GM19025 (cell line): Measurements from ENCODE around the gene SNRNP27.
"Not testable (repeated sequence)": the region's sequence is repeated elsewhere in the genome, so short reads cannot be mapped to it uniquely, and the experiment has no call there.

ENCODE experiments used
- ATAC-seq: cut with Tn5 transposase; IDR thresholded peaks from one replicate; pipeline ENCODE4 v1.9.1; 2021; ENCODE audit warnings: mild to moderate bottlenecking, low read depth, moderate library complexity; ENCODE audit not compliant: unreplicated experiment

Gene SNRNP27

GRCh38 chr2:69945441-69945840 is 51.7 kb downstream of the SNRNP27 start:
- ATAC-seq, result no peak

GRCh38 chr2:69945941-69946340 is 52.2 kb downstream of the SNRNP27 start:
- no peak for ATAC-seq

- ATAC-seq, result no peak
Observed at GRCh38 chr2:69946351-69947324, 52.9 kb downstream of the SNRNP27 start.

- ATAC-seq, result no peak
Observed at GRCh38 chr2:69947325-69947931, 53.7 kb downstream of the SNRNP27 start.

- ATAC-seq, result no peak
Observed at GRCh38 chr2:69948032-69948962, 54.5 kb downstream of the SNRNP27 start.

- ATAC-seq, result no peak
Observed at GRCh38 chr2:69948963-69949645, 55.3 kb downstream of the SNRNP27 start.

GRCh38 chr2:69950241-69950640 is 56.5 kb downstream of the SNRNP27 start:
- ATAC-seq, result no peak

- ATAC-seq, result not testable (repeated sequence)
Observed at GRCh38 chr2:69950671-69951070, 56.9 kb downstream of the SNRNP27 start.

- ATAC-seq, result no peak
Observed at GRCh38 chr2:69952336-69953115, 58.8 kb downstream of the SNRNP27 start.

GRCh38 chr2:69954084-69954483 is 60.3 kb downstream of the SNRNP27 start:
- ATAC-seq, result no peak
